IMR-90 (cell line): ENCODE data around the gene NAV2. TPM values are rescaled to one million over a fixed set of nuclear protein-coding genes. Genes with fewer than 3 reads are reported as not detected.

ENCODE experiments used
- ATAC-seq: fragments of 200-7000 bp; cut with Tn5 transposase; 2 replicates; pipeline ENCODE4 v1.9.1; 2020; ENCODE audit warnings: low read depth, mild to moderate bottlenecking, moderate library complexity
- BruUV-seq: library from RNA; stranded (reverse); fragments of 400-500 nt; replicated peaks from 2 replicates; lab custom pipeline; 2021; lab: Mats Ljungman, UMichigan
- CTCF ChIA-PET: fragments of 300-600 bp; formaldehyde crosslinking; extraction: SDS; loops from one replicate; lab custom pipeline; 2021; ENCODE audit warnings: antibody characterized with exemption; lab: Yijun Ruan, JAX
- POLR2A ChIA-PET: fragments of 300-600 bp; sonication (Branson Sonifier 250); formaldehyde crosslinking; loops from one replicate; lab custom pipeline; 2022; ENCODE audit warnings: antibody characterized with exemption; ENCODE audit not compliant: unreplicated experiment; lab: Charles Lee
- DNase-seq: peaks from one replicate; pipeline ENCODE4 v3.0.0; 2013
- H2AFZ ChIP-seq: replicated peaks from 2 replicates; pipeline ENCODE3; 2013; ENCODE audit warnings: low read length, mild to moderate bottlenecking; ENCODE audit not compliant: poor library complexity
- H2AK5ac ChIP-seq: 2 replicates; pipeline ENCODE4 v1.6.1; 2013; ENCODE audit warnings: low read depth, low read length, inconsistent platforms
- H2AK9ac ChIP-seq: replicated peaks from 2 replicates; pipeline ENCODE3; 2013; ENCODE audit warnings: mild to moderate bottlenecking, low read depth, low read length, moderate library complexity; ENCODE audit not compliant: poor library complexity
- H2BK120ac ChIP-seq: 2 replicates; pipeline ENCODE4 v1.6.1; 2013; ENCODE audit warnings: low read depth, low read length, inconsistent platforms
- H2BK15ac ChIP-seq: 3 replicates; pipeline ENCODE4 v1.6.1; 2013; ENCODE audit warnings: low read depth, low read length, inconsistent platforms
- H2BK20ac ChIP-seq: 2 replicates; pipeline ENCODE4 v1.6.1; 2013; ENCODE audit warnings: low read depth, mild to moderate bottlenecking, inconsistent platforms, low read length, moderate library complexity
- H2BK5ac ChIP-seq: 2 replicates; pipeline ENCODE4 v1.6.1; 2013; ENCODE audit warnings: mild to moderate bottlenecking, low read depth, low read length, inconsistent platforms; ENCODE audit not compliant: poor library complexity, severe bottlenecking
- H3K14ac ChIP-seq: replicated peaks from 2 replicates; pipeline ENCODE4 v1.6.1; 2013; ENCODE audit warnings: low read depth, low read length, inconsistent platforms
- H3K18ac ChIP-seq: 2 replicates; pipeline ENCODE4 v1.6.1; 2013; ENCODE audit warnings: low read depth, low read length, control low read depth
- H3K23ac ChIP-seq: 2 replicates; pipeline ENCODE4 v1.6.1; 2013; ENCODE audit warnings: low read depth, low read length, inconsistent platforms
- H3K27ac ChIP-seq: 2 replicates; pipeline ENCODE4 v1.5.1; 2013; ENCODE audit warnings: mild to moderate bottlenecking, control low read depth, low read length; ENCODE audit not compliant: insufficient read depth
- H3K27me3 ChIP-seq: 2 replicates; pipeline ENCODE4 v1.6.1; 2013; ENCODE audit warnings: low read length; ENCODE audit not compliant: control insufficient read depth, insufficient read depth
- H3K36me3 ChIP-seq: 2 replicates; pipeline ENCODE4 v1.6.1; 2013; ENCODE audit warnings: low read length, mixed read lengths; ENCODE audit not compliant: control insufficient read depth, insufficient read depth
- H3K4ac ChIP-seq: 2 replicates; pipeline ENCODE4 v1.6.1; 2013; ENCODE audit warnings: low read depth, low read length, inconsistent platforms
- H3K4me1 ChIP-seq: 2 replicates; pipeline ENCODE4 v1.6.1; 2013; ENCODE audit warnings: low read length, mixed read lengths; ENCODE audit not compliant: control insufficient read depth, insufficient read depth
- H3K4me2 ChIP-seq: 2 replicates; pipeline ENCODE4 v1.6.1; 2013; ENCODE audit warnings: low read depth, mild to moderate bottlenecking, control low read depth, low read length, moderate library complexity
- H3K4me3 ChIP-seq: 2 replicates; pipeline ENCODE4 v1.5.1; 2013; ENCODE audit warnings: low read depth, mild to moderate bottlenecking, control low read depth, low read length, moderate library complexity; ENCODE audit not compliant: insufficient read depth
- H3K56ac ChIP-seq: 2 replicates; pipeline ENCODE4 v1.6.1; 2013; ENCODE audit warnings: low read length, inconsistent platforms; ENCODE audit not compliant: insufficient read depth; ENCODE audit errors: extremely low read depth
- H3K79me1 ChIP-seq, 2 experiments: 2 replicates each; pipeline ENCODE4 v1.6.1; 2013; ENCODE audit warnings: low read length in 2 of 2, inconsistent platforms in 1 of 2, low read depth in 1 of 2
- H3K9ac ChIP-seq: 2 replicates; pipeline ENCODE4 v1.6.1; 2013; ENCODE audit warnings: low read depth, low read length, control low read depth
- H3K9me1 ChIP-seq: 2 replicates; pipeline ENCODE4 v1.6.1; 2013; ENCODE audit warnings: low read length, inconsistent platforms; ENCODE audit not compliant: insufficient read depth
- H3K9me3 ChIP-seq: 2 replicates; pipeline ENCODE4 v1.6.1; 2013; ENCODE audit warnings: low read length; ENCODE audit not compliant: control insufficient read depth, insufficient read depth
- H4K20me1 ChIP-seq: 2 replicates; pipeline ENCODE4 v1.6.1; 2013; ENCODE audit warnings: low read length, inconsistent platforms; ENCODE audit not compliant: insufficient read depth
- H4K5ac ChIP-seq: 2 replicates; pipeline ENCODE4 v1.6.1; 2013; ENCODE audit warnings: mild to moderate bottlenecking, low read depth, low read length, control low read depth
- H4K8ac ChIP-seq, 2 experiments: 2 replicates each; pipeline ENCODE4 v1.6.1; 2013; ENCODE audit warnings: low read depth in 2 of 2, low read length in 2 of 2, control low read depth in 1 of 2, inconsistent platforms in 1 of 2
- H4K91ac ChIP-seq: 2 replicates; pipeline ENCODE4 v1.6.1; 2013; ENCODE audit warnings: low read depth, low read length, inconsistent platforms; ENCODE audit not compliant: insufficient read depth
- CHD1 ChIP-seq: IDR thresholded peaks from 2 replicates; pipeline ENCODE4 v1.6.1; 2012; ENCODE audit warnings: low read depth, low read length, improper control_type of control experiment
- FOS ChIP-seq: fragments of 150-350 bp; IDR thresholded peaks from 2 replicates; pipeline ENCODE4 v1.6.1; 2016; ENCODE audit warnings: low read depth, low read length
- RCOR1 ChIP-seq: IDR thresholded peaks from 2 replicates; pipeline ENCODE4 v1.6.1; 2012; ENCODE audit warnings: mild to moderate bottlenecking, low read length, improper control_type of control experiment; ENCODE audit not compliant: insufficient replicate concordance
- RFX5 ChIP-seq: IDR thresholded peaks from 2 replicates; pipeline ENCODE4 v1.8.0; 2012; ENCODE audit warnings: low read depth, mild to moderate bottlenecking, low read length, moderate library complexity
- WGBS, 2 experiments: methylation state at CpG; one replicate each; pipeline versions ENCODE4 v1.1.5 to v1.1.7; 2013; ENCODE audit warnings: missing lambda C conversion rate in 2 of 2; ENCODE audit not compliant: insufficient read length in 1 of 2; ENCODE audit errors: extremely low coverage in 2 of 2; 5-methylcytosine and 5-hydroxymethylcytosine counted together
- dilution Hi-C: fragments of 300-500 bp; cut with HindIII; formaldehyde crosslinking; loops from one replicate; pipeline ENCODE4 v1.14.3; 2018; ENCODE audit warnings: low sequenced_read_pairs; ENCODE audit not compliant: unreplicated experiment
- in situ Hi-C: fragments of 300-500 bp; cut with MboI; formaldehyde crosslinking; loops from 3 replicates; pipeline ENCODE4 v1.14.3; 2019; ENCODE audit warnings: low sequenced_read_pairs, inconsistent platforms, mixed read lengths
- intact Hi-C: fragments of 100-400 bp; cut with micrococcal nuclease; formaldehyde crosslinking; loops from 2 replicates; pipeline ENCODE4 v1.10.0; 2022
- polyA plus RNA-seq, 3 experiments: library from polyadenylated mRNA; depleted of rRNA; stranded (reverse); fragments of >200 nt; gene quantifications; 2 replicates each; pipeline ENCODE4 v1.2.3, GENCODE V29; 2012; ENCODE audit warnings: low replicate concordance in 1 of 3
- total RNA-seq: library from RNA; depleted of rRNA; stranded (reverse); fragments of >200 nt; gene quantifications from 2 replicates; pipeline ENCODE4 v1.2.3, GENCODE V29; 2012
- TF ChIP-seq, protein P1 (sequence below): conservative IDR thresholded peaks from 2 replicates; pipeline ENCODE4 v1.5.1; 2012; ENCODE audit warnings: mild to moderate bottlenecking, low read depth, low read length, improper control_type of control experiment

NAV2 gene
- total and polyA plus RNA-seq, 2 of the 4 experiments (the other 2 are of a cell fraction), result 4.5 to 12.6 TPM

GRCh38 chr11:19747634-19748033 is 35.0 kb downstream of the NAV2 start:
- intact Hi-C loops, result loop anchor here (2.0 kb wide), 1 partner anchor 63 kb away; no protein-coding TSS in a partner anchor
- no peak overlapping the region for H2BK5ac ChIP-seq
- no peak overlapping the region for H4K8ac ChIP-seq
- ATAC-seq (no peak), DNase-seq (no peak)
- no peak overlapping the region for H4K91ac ChIP-seq
- no peaks in the 10 kb centered on the region for H3K27me3 ChIP-seq
- H2AFZ ChIP-seq, result no peak overlapping the region
- in situ Hi-C loops, result loop anchor here (5.0 to 10.0 kb wide), 2 partner anchors 155 to 433 kb away; no protein-coding TSS in a partner anchor
- no peak overlapping the region for H3K23ac ChIP-seq
- no peak overlapping the region for H4K5ac ChIP-seq
- no peaks in the 10 kb centered on the region for H3K9me3 ChIP-seq
- H4K20me1 ChIP-seq, result peaks cover 39% of the 10 kb centered on the region
- H2AK9ac ChIP-seq, result no peak overlapping the region
- peaks cover 66% of the 10 kb centered on the region in 2 experiments for H3K79me1 ChIP-seq
- ChIA-PET CTCF (no interaction called here), POLR2A (no interaction called here)
- H3K14ac ChIP-seq, result no peak overlapping the region
- TF ChIP-seq FOS, result no peak
- no peak for TF ChIP-seq RCOR1
- no peak for TF ChIP-seq RFX5
- no peak for TF ChIP-seq CHD1
- TF ChIP-seq, protein P1, sequence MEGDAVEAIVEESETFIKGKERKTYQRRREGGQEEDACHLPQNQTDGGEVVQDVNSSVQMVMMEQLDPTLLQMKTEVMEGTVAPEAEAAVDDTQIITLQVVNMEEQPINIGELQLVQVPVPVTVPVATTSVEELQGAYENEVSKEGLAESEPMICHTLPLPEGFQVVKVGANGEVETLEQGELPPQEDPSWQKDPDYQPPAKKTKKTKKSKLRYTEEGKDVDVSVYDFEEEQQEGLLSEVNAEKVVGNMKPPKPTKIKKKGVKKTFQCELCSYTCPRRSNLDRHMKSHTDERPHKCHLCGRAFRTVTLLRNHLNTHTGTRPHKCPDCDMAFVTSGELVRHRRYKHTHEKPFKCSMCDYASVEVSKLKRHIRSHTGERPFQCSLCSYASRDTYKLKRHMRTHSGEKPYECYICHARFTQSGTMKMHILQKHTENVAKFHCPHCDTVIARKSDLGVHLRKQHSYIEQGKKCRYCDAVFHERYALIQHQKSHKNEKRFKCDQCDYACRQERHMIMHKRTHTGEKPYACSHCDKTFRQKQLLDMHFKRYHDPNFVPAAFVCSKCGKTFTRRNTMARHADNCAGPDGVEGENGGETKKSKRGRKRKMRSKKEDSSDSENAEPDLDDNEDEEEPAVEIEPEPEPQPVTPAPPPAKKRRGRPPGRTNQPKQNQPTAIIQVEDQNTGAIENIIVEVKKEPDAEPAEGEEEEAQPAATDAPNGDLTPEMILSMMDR, result no peak
- H3K36me3 ChIP-seq, result peaks cover 4% of the 10 kb centered on the region; the same call in 1 of the 2 replicates
- no peak overlapping the region for H3K4ac ChIP-seq
- H3K9me1 ChIP-seq, result no peaks in the 10 kb centered on the region; the same call in 1 of the 2 replicates
- no peak overlapping the region for H3K18ac ChIP-seq
- BruUV-seq, result no TSS peak
- no peak overlapping the region for H3K4me3 ChIP-seq
- H3K56ac ChIP-seq, result no peak overlapping the region
- no peak overlapping the region for H3K27ac ChIP-seq
- H3K4me2 ChIP-seq, result no peak overlapping the region
- H2BK120ac ChIP-seq, result no peak overlapping the region
- WGBS, 2 experiments, result 100% methylated on average over 1 of the region's 2 CpGs; no CpG with 5 or more reads in 1 of the 2 experiments
- no peak overlapping the region for H2BK20ac ChIP-seq
- no peak overlapping the region for H2AK5ac ChIP-seq
- H2BK15ac ChIP-seq, result no peak overlapping the region
- no peaks in the 10 kb centered on the region for H3K4me1 ChIP-seq
- H3K9ac ChIP-seq, result no peak overlapping the region
- dilution Hi-C loops, result no loop called here
